ENCODE data around the gene ADM. TPM values are rescaled to one million over a fixed set of nuclear protein-coding genes. Genes with fewer than 3 reads are reported as not detected.
A peak's percentile ranks its signal among the peaks of the same experiment; 100 is the strongest.

ADM gene
- polyA plus RNA-seq, 2 of the 4 experiments (the other 2 are of a cell fraction) = 66.3 to 72.1 TPM

GRCh38 chr11:10319702-10320558 lies 15.1 kb downstream of the ADM start:
- Histone ChIP-seq H3K4me2 (no peak overlapping the region), H3K9me3 (no peaks in the 10 kb centered on the region), H3K27ac (peak overlapping the region in 1 of 2 experiments; percentile 39; a peak in 3 of 6 replicates), H3K4me3 (no peak overlapping the region), H3K4me1 (peaks cover 38% of the 10 kb centered on the region)
- WGBS (ENCODE audit: missing lambda C conversion rate) = 82% methylated on average over 6 of the region's 6 CpGs
- no peak for DNase-seq (ENCODE audit: low read depth in 1 of 2, low spot score in 1 of 2)
- POLR2A ChIA-PET = no interaction called here
- TF ChIP-seq PBX3 (IDR thresholded peaks at IDR 0.05) = no peak
- TF ChIP-seq CHD2 (IDR thresholded peaks at IDR 0.05; ENCODE audit: low read length, partially characterized antibody) = no peak
- TF ChIP-seq EHF (CRISPR knock-in tag; IDR thresholded peaks at IDR 0.05) = no peak
- no peak for TF ChIP-seq JUNB (IDR thresholded peaks at IDR 0.05)
- TF ChIP-seq HDAC2 (IDR thresholded peaks at IDR 0.05) = no peak
- no peak for TF ChIP-seq POLR2A (IDR thresholded peaks at IDR 0.05; ENCODE audit: low read length)
- TF ChIP-seq E2F6 (IDR thresholded peaks at IDR 0.05; ENCODE audit: borderline replicate concordance, low read depth) = no peak
- no peak for TF ChIP-seq KDM5A (IDR thresholded peaks at IDR 0.05)
- no peak for TF ChIP-seq FOSB (CRISPR knock-in tag; IDR thresholded peaks at IDR 0.05)
- no peak for TF ChIP-seq USF2 (IDR thresholded peaks at IDR 0.05)
- no peak for TF ChIP-seq NPAS2 (CRISPR knock-in tag; IDR thresholded peaks at IDR 0.05; ENCODE audit: borderline replicate concordance)
- TF ChIP-seq RNF2 (IDR thresholded peaks at IDR 0.05; ENCODE audit: borderline replicate concordance, low read depth) = no peak
- no peak for TF ChIP-seq BHLHE40 (IDR thresholded peaks at IDR 0.05; ENCODE audit: low read depth, low read length)
- no peak for TF ChIP-seq REST (IDR thresholded peaks at IDR 0.05)
- TF ChIP-seq ATOH8 (CRISPR knock-in tag; IDR thresholded peaks at IDR 0.05; ENCODE audit: low read depth) = no peak
- TF ChIP-seq GATA3 (IDR thresholded peaks at IDR 0.05; ENCODE audit: borderline replicate concordance) = no peak
- FAIRE-seq = no peak
- CTCF ChIA-PET = interaction anchor here (0.8 to 13.0 kb wide), 3 partner anchors 14 to 562 kb away, joined by 3 to 188 read pairs (median 11); partner anchors contain the start of gene ADM
- no peak for ATAC-seq

- ATAC-seq (no peak), DNase-seq (ENCODE audit: low read depth in 1 of 2, low spot score in 1 of 2) (no peak), FAIRE-seq (no peak)
- Histone ChIP-seq H3K9me3 (no peaks in the 10 kb centered on the region), H3K4me1 (peaks cover 48% of the 10 kb centered on the region), H3K4me3 (no peak overlapping the region), H3K4me2 (no peak overlapping the region), H3K27ac (peak overlapping the region; percentile 9 to 14; a peak in 2 of 6 replicates)
- CTCF ChIA-PET = interaction anchor here (0.8 to 13.0 kb wide), 4 partner anchors 15 to 563 kb away, joined by 3 to 188 read pairs (median 12); partner anchors contain the start of gene ADM
- WGBS (ENCODE audit: missing lambda C conversion rate) = 94% methylated on average over 4 of the region's 4 CpGs
- POLR2A ChIA-PET = no interaction called here
- TF ChIP-seq RAD21 (conservative IDR thresholded peaks at IDR 0.05 in 1 of 2, IDR thresholded peaks at IDR 0.05 in 1 of 2) (no peak), TP53 (CRISPR knock-in tag; IDR thresholded peaks at IDR 0.05) (no peak), ZNF302 (CRISPR knock-in tag; IDR thresholded peaks at IDR 0.05) (no peak), ELK1 (IDR thresholded peaks at IDR 0.05; ENCODE audit: low read depth, low read length) (no peak), HMGXB4 (CRISPR knock-in tag; IDR thresholded peaks at IDR 0.05; ENCODE audit: borderline replicate concordance) (no peak), JUN (IDR thresholded peaks at IDR 0.05) (no peak), MAX (IDR thresholded peaks at IDR 0.05) (no peak), FOXS1 (CRISPR knock-in tag; IDR thresholded peaks at IDR 0.05) (no peak), CHD4 (IDR thresholded peaks at IDR 0.05; ENCODE audit: borderline replicate concordance) (no peak)
Observed at GRCh38 chr11:10320736-10321465, 16.0 kb downstream of the ADM start.

Data from A549 (cell line).